Fibroblast of lung (primary cell): ENCODE results near the gene EYA3.

Experiments used
- EZH2 ChIP-seq: IDR thresholded peaks from 2 replicates; pipeline ENCODE4 v1.5.1; 2012; ENCODE audit warnings: low read length, control low read depth, mild to moderate bottlenecking; ENCODE audit errors: missing control alignments
- TF ChIP-seq, protein P1 (sequence below), 2 donors: IDR thresholded peaks in 1 of 2; conservative IDR thresholded peaks in 1 of 2; 1 replicate in 1 of 2; 2 replicates in 1 of 2; pipeline ENCODE4 v1.5.1; 2011 to 2012; ENCODE audit warnings: low read length in 2 of 2, control low read depth in 1 of 2, inconsistent platforms in 1 of 2, low read depth in 1 of 2, mild to moderate bottlenecking in 1 of 2

DNA sequence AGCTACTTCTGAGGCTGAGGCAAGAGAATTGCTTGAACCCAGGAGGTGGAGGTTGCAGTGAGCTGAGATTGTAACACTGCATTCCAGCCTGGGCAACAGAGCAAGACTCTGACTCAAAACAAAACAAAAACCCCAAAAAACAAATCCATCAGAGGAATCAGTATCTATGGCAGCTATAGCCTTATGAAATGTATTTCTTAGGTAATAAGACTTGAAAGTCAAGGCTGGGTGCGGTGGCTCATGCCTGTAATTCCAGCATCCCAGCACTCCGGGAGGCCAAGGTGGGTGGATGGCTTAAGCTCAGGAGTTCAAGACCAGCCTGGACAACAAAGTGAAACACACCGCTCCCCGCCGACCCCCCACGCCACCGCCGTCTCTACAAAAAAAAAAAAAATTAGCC lies 31.1 kb upstream of the EYA3 start:
- TF ChIP-seq, protein P1, sequence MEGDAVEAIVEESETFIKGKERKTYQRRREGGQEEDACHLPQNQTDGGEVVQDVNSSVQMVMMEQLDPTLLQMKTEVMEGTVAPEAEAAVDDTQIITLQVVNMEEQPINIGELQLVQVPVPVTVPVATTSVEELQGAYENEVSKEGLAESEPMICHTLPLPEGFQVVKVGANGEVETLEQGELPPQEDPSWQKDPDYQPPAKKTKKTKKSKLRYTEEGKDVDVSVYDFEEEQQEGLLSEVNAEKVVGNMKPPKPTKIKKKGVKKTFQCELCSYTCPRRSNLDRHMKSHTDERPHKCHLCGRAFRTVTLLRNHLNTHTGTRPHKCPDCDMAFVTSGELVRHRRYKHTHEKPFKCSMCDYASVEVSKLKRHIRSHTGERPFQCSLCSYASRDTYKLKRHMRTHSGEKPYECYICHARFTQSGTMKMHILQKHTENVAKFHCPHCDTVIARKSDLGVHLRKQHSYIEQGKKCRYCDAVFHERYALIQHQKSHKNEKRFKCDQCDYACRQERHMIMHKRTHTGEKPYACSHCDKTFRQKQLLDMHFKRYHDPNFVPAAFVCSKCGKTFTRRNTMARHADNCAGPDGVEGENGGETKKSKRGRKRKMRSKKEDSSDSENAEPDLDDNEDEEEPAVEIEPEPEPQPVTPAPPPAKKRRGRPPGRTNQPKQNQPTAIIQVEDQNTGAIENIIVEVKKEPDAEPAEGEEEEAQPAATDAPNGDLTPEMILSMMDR (conservative IDR thresholded peaks at IDR 0.05 in 1 of 2, IDR thresholded peaks at IDR 0.05 in 1 of 2; ENCODE audit: low read depth in 1 of 2, low read length in 2 of 2), result no peak
- no peak for TF ChIP-seq EZH2
